K562 (cell line): ENCODE measurements around the gene EMC1. TPM values are rescaled to one million over a fixed set of nuclear protein-coding genes. Genes with fewer than 3 reads are reported as not detected.

Experiments
- ATAC-seq: fragments of 200-7000 bp; cut with Tn5 transposase; 3 replicates; pipeline ENCODE4 v1.9.1; 2020; ENCODE audit warnings: moderate library complexity
- BruUV-seq: library from RNA; stranded (reverse); fragments of 400-500 nt; replicated peaks from 2 replicates; lab custom pipeline; 2021; lab: Mats Ljungman, UMichigan
- CTCF ChIA-PET: fragments of 300-600 bp; formaldehyde crosslinking; extraction: SDS; loops from one replicate; lab custom pipeline; 2021; ENCODE audit warnings: low intra/inter-chr PET ratio; lab: Yijun Ruan, JAX
- POLR2A ChIA-PET: fragments of 300-600, 350-650 bp; sonication (Branson Sonifier 250); formaldehyde crosslinking; extraction: SDS; loops from one replicate; lab custom pipeline; 2021; ENCODE audit warnings: antibody characterized with exemption, inconsistent platforms; lab: Yijun Ruan, JAX
- DNase-seq, 4 experiments: peaks; one replicate each; pipeline versions ENCODE4 v3.0.0 to v3.0.0-alpha.2; 2011 to 2018; ENCODE audit warnings: low spot score in 3 of 4, mixed read lengths in 3 of 4; ENCODE audit errors: extremely low read depth in 1 of 4
- FAIRE-seq: peaks from 2 replicates; lab custom pipeline; 2011; peaks lifted over from hg19 to GRCh38; lab: Jason Lieb, UNC
- H2AFZ ChIP-seq: 2 replicates; pipeline ENCODE4 v1.6.0; 2011; ENCODE audit warnings: low read depth, low read length, control low read depth, inconsistent platforms
- H3K27ac ChIP-seq: fragments of 200-600 bp; 3 replicates; pipeline ENCODE4 v1.8.0; 2011; ENCODE audit warnings: low read depth, mild to moderate bottlenecking, control low read depth, inconsistent platforms, low read length, moderate library complexity, mixed read lengths; ENCODE audit errors: extremely low read depth
- H3K27me3 ChIP-seq, 2 experiments: fragments of 300-600 bp in 1 of 2; 2 replicates in 1 of 2; 3 replicates in 1 of 2; pipeline versions ENCODE4 v1.6.0 to v1.8.0; 2011; ENCODE audit warnings: inconsistent platforms in 2 of 2, low read length in 2 of 2, mild to moderate bottlenecking in 1 of 2, mixed read lengths in 1 of 2, moderate library complexity in 1 of 2; ENCODE audit not compliant: control insufficient read depth in 2 of 2, insufficient read depth in 2 of 2
- H3K36me3 ChIP-seq: fragments of 300-600 bp; 3 replicates; pipeline ENCODE4 v1.8.0; 2011; ENCODE audit warnings: mild to moderate bottlenecking, low read length, inconsistent platforms; ENCODE audit not compliant: control insufficient read depth, insufficient read depth
- H3K4me1 ChIP-seq, 2 experiments: fragments of 200-600 bp in 1 of 2; replicated peaks in 1 of 2; 2 replicates in 1 of 2; 3 replicates in 1 of 2; pipeline versions ENCODE4 v1.5.1 to v1.8.0; 2011; ENCODE audit warnings: inconsistent platforms in 2 of 2, low read length in 2 of 2, mild to moderate bottlenecking in 1 of 2, mixed read lengths in 1 of 2, moderate library complexity in 1 of 2; ENCODE audit not compliant: control insufficient read depth in 2 of 2, insufficient read depth in 2 of 2
- H3K4me2 ChIP-seq: 2 replicates; pipeline ENCODE4 v1.6.1; 2011; ENCODE audit warnings: low read length, control low read depth, inconsistent platforms, mixed read lengths; ENCODE audit not compliant: insufficient read depth
- H3K4me3 ChIP-seq: fragments of 200-600 bp; sonication (generic), shearing (Covaris generic); 2 replicates; pipeline ENCODE4 v1.5.1; 2016; ENCODE audit warnings: control low read depth, inconsistent platforms
- H3K79me2 ChIP-seq: fragments of 200-600 bp; 3 replicates; pipeline ENCODE4 v1.8.0; 2011; ENCODE audit warnings: low read length, inconsistent platforms; ENCODE audit not compliant: control insufficient read depth, insufficient read depth
- H3K9ac ChIP-seq, 2 experiments: 2 replicates each; pipeline versions ENCODE4 v1.6.0 to v1.6.1; 2011; ENCODE audit warnings: low read depth in 2 of 2, low read length in 2 of 2, control low read depth in 1 of 2, inconsistent platforms in 1 of 2, mild to moderate bottlenecking in 1 of 2, mixed read lengths in 1 of 2; ENCODE audit not compliant: insufficient read depth in 1 of 2
- H3K9me1 ChIP-seq: one replicate; pipeline ENCODE4 v1.6.0; 2011; ENCODE audit warnings: inconsistent platforms, mild to moderate bottlenecking, low read length, moderate library complexity; ENCODE audit not compliant: control insufficient read depth, insufficient read depth
- H3K9me3 ChIP-seq: replicated peaks from 2 replicates; pipeline ENCODE4 v1.5.1; 2011; ENCODE audit warnings: low read depth, low read length, inconsistent platforms; ENCODE audit not compliant: control insufficient read depth, insufficient read depth
- H4K20me1 ChIP-seq: replicated peaks from 2 replicates; pipeline ENCODE4 v1.6.1; 2011; ENCODE audit warnings: low read length, inconsistent platforms, mixed read lengths; ENCODE audit not compliant: control insufficient read depth, insufficient read depth
- C11orf30 ChIP-seq: fragments of 450-650 bp; IDR thresholded peaks from 2 replicates; pipeline ENCODE4 v1.6.1; 2016; ENCODE audit warnings: low read depth, mild to moderate bottlenecking
- KDM1A ChIP-seq, 2 experiments: fragments of 450-650 bp; IDR thresholded peaks; 2 replicates each; pipeline ENCODE4 v1.6.1; 2016; ENCODE audit warnings: mild to moderate bottlenecking in 2 of 2
- MCM2 ChIP-seq: fragments of 450-650 bp; IDR thresholded peaks from 2 replicates; pipeline ENCODE4 v1.6.1; 2017; ENCODE audit warnings: low read depth, mild to moderate bottlenecking
- NR4A1 ChIP-seq, 2 experiments: fragments of 250-450 bp in 1 of 2; fragments of 450-650 bp in 1 of 2; sonication (Bioruptor Pico) in 1 of 2; IDR thresholded peaks; 2 replicates each; pipeline versions ENCODE4 v1.4.0 to v1.6.1; 2016 to 2020; ENCODE audit warnings: mild to moderate bottlenecking in 2 of 2, missing compliant biosample characterization in 1 of 2, missing genetic modification characterization in 1 of 2, moderate library complexity in 1 of 2
- RUNX1 ChIP-seq: sonication (generic); IDR thresholded peaks from 2 replicates; pipeline ENCODE4 v1.6.1; 2016; ENCODE audit warnings: antibody characterized with exemption, low read depth
- ZNF175 ChIP-seq: fragments of 200-800 bp; sonication (Bioruptor generic); IDR thresholded peaks from 2 replicates; pipeline ENCODE4 v1.6.1; 2016; ENCODE audit warnings: low read depth, mild to moderate bottlenecking, missing genetic modification characterization, missing compliant biosample characterization
- ZNF253 ChIP-seq: fragments of 250-450 bp; sonication (Bioruptor Pico); conservative IDR thresholded peaks from 2 replicates; pipeline ENCODE4 v1.6.1; 2021; ENCODE audit warnings: mild to moderate bottlenecking
- WGBS: fragments of 100-300 bp; shearing (Covaris generic); methylation state at CpG from one replicate; pipeline ENCODE4 v1.1.6; 2016; ENCODE audit warnings: low coverage, mixed read lengths; ENCODE audit not compliant: insufficient coverage; ENCODE audit errors: missing lambda C conversion rate; 5-methylcytosine and 5-hydroxymethylcytosine counted together
- in situ Hi-C: fragments of 300-500 bp; cut with MboI; formaldehyde crosslinking; loops from 4 replicates; pipeline ENCODE4 v1.15.0; 2018; ENCODE audit warnings: inconsistent platforms, mixed read lengths
- intact Hi-C: fragments of 100-400 bp; cut with micrococcal nuclease; formaldehyde crosslinking; loops from 2 replicates; pipeline ENCODE4 v1.14.2; 2022
- polyA plus RNA-seq, 8 experiments: library from polyadenylated mRNA; depleted of rRNA in 4 of 8; stranded (reverse) in 5 of 8; unstranded in 3 of 8; fragments of >200 nt; fragmentation: Nextera tagmentation in 2 of 8; fragmentation: Illumina TruSeq in 1 of 8; extraction: Ambion mirVana in 2 of 8; extraction: Trizol in 1 of 8; gene quantifications; 2 replicates each; pipeline versions ENCODE4 v1.2.1 to v1.2.3, GENCODE V29; 2011 to 2014; ENCODE audit warnings: inconsistent platforms in 1 of 8, missing spikeins in 1 of 8
- total RNA-seq, 7 experiments: library from RNA; depleted of rRNA in 6 of 7; stranded (reverse); fragments of >200 nt in 6 of 7; fragmentation: Illumina TruSeq in 2 of 7; extraction: Trizol in 2 of 7; gene quantifications; 2 replicates each; pipeline versions ENCODE4 v1.2.1 to v1.2.3, GENCODE V29; 2011 to 2021; ENCODE audit warnings: low replicate concordance in 1 of 7
- TF ChIP-seq, protein P1 (sequence below): fragments of 200-600 bp; sonication (generic); IDR thresholded peaks from one replicate; pipeline ENCODE4 v1.6.1; 2012; ENCODE audit warnings: mild to moderate bottlenecking, low read depth, low read length, inconsistent platforms

EMC1 gene
- total and polyA plus RNA-seq, 9 of the 15 experiments (the other 6 are each of a cell fraction or from before 2014, with no cell fraction given), result 17.8 to 88.2 (median 37.4) TPM

DNA sequence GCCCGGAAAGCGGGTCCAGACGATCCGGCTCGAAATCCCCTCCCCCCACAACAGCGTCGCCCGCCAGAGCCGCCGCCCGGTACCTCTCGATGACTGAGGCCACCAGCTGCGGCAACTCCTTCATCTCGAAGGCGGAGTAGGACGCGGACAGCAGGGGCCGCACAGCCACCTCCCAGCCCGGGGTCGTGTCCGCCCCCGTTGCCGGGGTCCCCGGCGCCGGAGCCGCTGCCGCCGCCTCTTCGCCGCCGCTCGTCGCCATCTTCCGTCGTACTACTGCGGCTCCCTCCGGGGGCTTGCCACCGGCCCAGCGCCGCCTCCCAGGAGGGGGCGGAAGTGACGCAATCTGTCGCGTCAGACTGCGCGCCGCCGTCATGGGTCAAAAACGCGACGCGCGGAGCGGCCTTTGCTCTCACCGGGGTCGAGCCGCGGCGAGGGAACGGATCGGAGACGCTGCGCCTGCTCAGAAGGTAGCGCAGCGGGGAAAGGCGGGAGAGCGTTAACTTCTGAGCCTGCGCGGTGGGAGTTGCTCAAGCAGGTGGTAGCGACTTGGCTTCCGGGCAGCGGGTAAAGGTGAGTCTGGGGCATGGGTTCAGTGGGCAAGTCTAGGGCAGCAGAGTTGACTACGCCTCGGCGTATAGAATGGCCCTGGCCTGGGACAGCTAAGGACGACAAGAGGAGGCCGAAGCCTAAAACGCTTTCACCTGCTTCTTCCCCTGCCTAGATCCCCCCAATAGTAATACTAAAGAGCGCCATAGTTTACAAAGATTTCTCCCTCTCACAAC is 41.1 kb downstream of the EMC1 start, which contains the start of gene UBR4:
UBR4 (minus strand) TSS at position 277 of the 782 bp plus-strand sequence; CDS start at position 259, 18 bp downstream.
- peaks cover 18 to 39% of the 10 kb centered on the region in 2 experiments for H3K4me1 ChIP-seq
- peak within 1 kb of the TSS; percentile 84 for H3K4me3 ChIP-seq
- DNase-seq, result peak; percentile 93 to 100 (median 94)
- intact Hi-C loops (loop anchor here (2.0 kb wide), 1 partner anchor 31 kb away; no protein-coding TSS in a partner anchor), in situ Hi-C loops (no loop called here)
- H2AFZ ChIP-seq, result peak within 1 kb of the TSS; percentile 84
- H3K36me3 ChIP-seq, result peaks cover 61% of the 10 kb centered on the region
- H3K79me2 ChIP-seq, result peaks cover 99% of the 10 kb centered on the region
- no peaks in the 10 kb centered on the region for H3K9me3 ChIP-seq
- peak; percentile 88 for FAIRE-seq
- H3K9ac ChIP-seq, result peak within 1 kb of the TSS; percentile 98 to 99
- H3K27ac ChIP-seq, result peak within 1 kb of the TSS; percentile 97
- peak within 1 kb of the TSS; percentile 100 for H3K4me2 ChIP-seq
- BruUV-seq, result no TSS peak
- ATAC-seq, result peak; percentile 88
- CTCF ChIA-PET, result no interaction called here
- WGBS, result under 1% methylated on average over 65 of the region's 80 CpGs
- H4K20me1 ChIP-seq, result peaks cover 22% of the 10 kb centered on the region
- H3K27me3 ChIP-seq, result no peaks in the 10 kb centered on the region
- POLR2A ChIA-PET, result interaction anchor here (0.5 to 6.4 kb wide), 23 partner anchors 8 to 444 kb away, joined by 3 to 45 read pairs (median 3); no protein-coding TSS in a partner anchor
- peaks cover 10% of the 10 kb centered on the region for H3K9me1 ChIP-seq
- TF ChIP-seq, protein P1, sequence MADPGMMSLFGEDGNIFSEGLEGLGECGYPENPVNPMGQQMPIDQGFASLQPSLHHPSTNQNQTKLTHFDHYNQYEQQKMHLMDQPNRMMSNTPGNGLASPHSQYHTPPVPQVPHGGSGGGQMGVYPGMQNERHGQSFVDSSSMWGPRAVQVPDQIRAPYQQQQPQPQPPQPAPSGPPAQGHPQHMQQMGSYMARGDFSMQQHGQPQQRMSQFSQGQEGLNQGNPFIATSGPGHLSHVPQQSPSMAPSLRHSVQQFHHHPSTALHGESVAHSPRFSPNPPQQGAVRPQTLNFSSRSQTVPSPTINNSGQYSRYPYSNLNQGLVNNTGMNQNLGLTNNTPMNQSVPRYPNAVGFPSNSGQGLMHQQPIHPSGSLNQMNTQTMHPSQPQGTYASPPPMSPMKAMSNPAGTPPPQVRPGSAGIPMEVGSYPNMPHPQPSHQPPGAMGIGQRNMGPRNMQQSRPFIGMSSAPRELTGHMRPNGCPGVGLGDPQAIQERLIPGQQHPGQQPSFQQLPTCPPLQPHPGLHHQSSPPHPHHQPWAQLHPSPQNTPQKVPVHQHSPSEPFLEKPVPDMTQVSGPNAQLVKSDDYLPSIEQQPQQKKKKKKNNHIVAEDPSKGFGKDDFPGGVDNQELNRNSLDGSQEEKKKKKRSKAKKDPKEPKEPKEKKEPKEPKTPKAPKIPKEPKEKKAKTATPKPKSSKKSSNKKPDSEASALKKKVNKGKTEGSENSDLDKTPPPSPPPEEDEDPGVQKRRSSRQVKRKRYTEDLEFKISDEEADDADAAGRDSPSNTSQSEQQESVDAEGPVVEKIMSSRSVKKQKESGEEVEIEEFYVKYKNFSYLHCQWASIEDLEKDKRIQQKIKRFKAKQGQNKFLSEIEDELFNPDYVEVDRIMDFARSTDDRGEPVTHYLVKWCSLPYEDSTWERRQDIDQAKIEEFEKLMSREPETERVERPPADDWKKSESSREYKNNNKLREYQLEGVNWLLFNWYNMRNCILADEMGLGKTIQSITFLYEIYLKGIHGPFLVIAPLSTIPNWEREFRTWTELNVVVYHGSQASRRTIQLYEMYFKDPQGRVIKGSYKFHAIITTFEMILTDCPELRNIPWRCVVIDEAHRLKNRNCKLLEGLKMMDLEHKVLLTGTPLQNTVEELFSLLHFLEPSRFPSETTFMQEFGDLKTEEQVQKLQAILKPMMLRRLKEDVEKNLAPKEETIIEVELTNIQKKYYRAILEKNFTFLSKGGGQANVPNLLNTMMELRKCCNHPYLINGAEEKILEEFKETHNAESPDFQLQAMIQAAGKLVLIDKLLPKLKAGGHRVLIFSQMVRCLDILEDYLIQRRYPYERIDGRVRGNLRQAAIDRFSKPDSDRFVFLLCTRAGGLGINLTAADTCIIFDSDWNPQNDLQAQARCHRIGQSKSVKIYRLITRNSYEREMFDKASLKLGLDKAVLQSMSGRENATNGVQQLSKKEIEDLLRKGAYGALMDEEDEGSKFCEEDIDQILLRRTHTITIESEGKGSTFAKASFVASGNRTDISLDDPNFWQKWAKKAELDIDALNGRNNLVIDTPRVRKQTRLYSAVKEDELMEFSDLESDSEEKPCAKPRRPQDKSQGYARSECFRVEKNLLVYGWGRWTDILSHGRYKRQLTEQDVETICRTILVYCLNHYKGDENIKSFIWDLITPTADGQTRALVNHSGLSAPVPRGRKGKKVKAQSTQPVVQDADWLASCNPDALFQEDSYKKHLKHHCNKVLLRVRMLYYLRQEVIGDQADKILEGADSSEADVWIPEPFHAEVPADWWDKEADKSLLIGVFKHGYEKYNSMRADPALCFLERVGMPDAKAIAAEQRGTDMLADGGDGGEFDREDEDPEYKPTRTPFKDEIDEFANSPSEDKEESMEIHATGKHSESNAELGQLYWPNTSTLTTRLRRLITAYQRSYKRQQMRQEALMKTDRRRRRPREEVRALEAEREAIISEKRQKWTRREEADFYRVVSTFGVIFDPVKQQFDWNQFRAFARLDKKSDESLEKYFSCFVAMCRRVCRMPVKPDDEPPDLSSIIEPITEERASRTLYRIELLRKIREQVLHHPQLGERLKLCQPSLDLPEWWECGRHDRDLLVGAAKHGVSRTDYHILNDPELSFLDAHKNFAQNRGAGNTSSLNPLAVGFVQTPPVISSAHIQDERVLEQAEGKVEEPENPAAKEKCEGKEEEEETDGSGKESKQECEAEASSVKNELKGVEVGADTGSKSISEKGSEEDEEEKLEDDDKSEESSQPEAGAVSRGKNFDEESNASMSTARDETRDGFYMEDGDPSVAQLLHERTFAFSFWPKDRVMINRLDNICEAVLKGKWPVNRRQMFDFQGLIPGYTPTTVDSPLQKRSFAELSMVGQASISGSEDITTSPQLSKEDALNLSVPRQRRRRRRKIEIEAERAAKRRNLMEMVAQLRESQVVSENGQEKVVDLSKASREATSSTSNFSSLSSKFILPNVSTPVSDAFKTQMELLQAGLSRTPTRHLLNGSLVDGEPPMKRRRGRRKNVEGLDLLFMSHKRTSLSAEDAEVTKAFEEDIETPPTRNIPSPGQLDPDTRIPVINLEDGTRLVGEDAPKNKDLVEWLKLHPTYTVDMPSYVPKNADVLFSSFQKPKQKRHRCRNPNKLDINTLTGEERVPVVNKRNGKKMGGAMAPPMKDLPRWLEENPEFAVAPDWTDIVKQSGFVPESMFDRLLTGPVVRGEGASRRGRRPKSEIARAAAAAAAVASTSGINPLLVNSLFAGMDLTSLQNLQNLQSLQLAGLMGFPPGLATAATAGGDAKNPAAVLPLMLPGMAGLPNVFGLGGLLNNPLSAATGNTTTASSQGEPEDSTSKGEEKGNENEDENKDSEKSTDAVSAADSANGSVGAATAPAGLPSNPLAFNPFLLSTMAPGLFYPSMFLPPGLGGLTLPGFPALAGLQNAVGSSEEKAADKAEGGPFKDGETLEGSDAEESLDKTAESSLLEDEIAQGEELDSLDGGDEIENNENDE, result no peak
- TF ChIP-seq KDM1A (IDR thresholded peaks at IDR 0.05), result no peak
- TF ChIP-seq MCM2, result no peak
- TF ChIP-seq ZNF253, result no peak
- TF ChIP-seq C11orf30, result peak; percentile 96
- TF ChIP-seq RUNX1, result no peak
- TF ChIP-seq ZNF175 (CRISPR knock-in tag), result no peak
- no peak for TF ChIP-seq NR4A1 (CRISPR knock-in tag; IDR thresholded peaks at IDR 0.05)
- TF ChIP-seq NR4A1 (tag; IDR thresholded peaks at IDR 0.05), result peak; percentile 64; the same call in 1 of the 2 replicates
